Astrocyte (in vitro differentiated cells and primary cell): ENCODE results near the gene ARHGAP6. TPM values are rescaled to one million over a fixed set of nuclear protein-coding genes. Genes with fewer than 3 reads are reported as not detected.

Experiments used
- DNase-seq: peaks from one replicate; pipeline ENCODE4 v3.0.0-alpha.2; 2010; ENCODE audit warnings: low read depth
- FAIRE-seq: peaks from 2 replicates; lab custom pipeline; 2011; peaks lifted over from hg19 to GRCh38; lab: Jason Lieb, UNC
- H2AFZ ChIP-seq: 2 replicates; pipeline ENCODE4 v1.6.0; 2012; ENCODE audit warnings: low read depth, low read length, inconsistent platforms
- H3K27ac ChIP-seq: 2 replicates; pipeline ENCODE4 v1.5.1; 2011; ENCODE audit warnings: low read depth, low read length, inconsistent platforms
- H3K27me3 ChIP-seq: 2 replicates; pipeline ENCODE4 v1.6.0; 2011; ENCODE audit warnings: low read length, inconsistent platforms; ENCODE audit not compliant: insufficient read depth
- H3K36me3 ChIP-seq: 2 replicates; pipeline ENCODE4 v1.5.1; 2011; ENCODE audit warnings: low read length, inconsistent platforms; ENCODE audit not compliant: insufficient read depth
- H3K4me1 ChIP-seq: 2 replicates; pipeline ENCODE4 v1.5.1; 2011; ENCODE audit warnings: low read length, inconsistent platforms; ENCODE audit not compliant: insufficient read depth
- H3K4me2 ChIP-seq: 2 replicates; pipeline ENCODE4 v1.6.0; 2012; ENCODE audit warnings: low read length, inconsistent platforms
- H3K4me3 ChIP-seq: 2 replicates; pipeline ENCODE4 v1.5.1; 2011; ENCODE audit warnings: low read depth, mild to moderate bottlenecking, low read length, inconsistent platforms; ENCODE audit not compliant: insufficient read depth
- H3K79me2 ChIP-seq: 2 replicates; pipeline ENCODE4 v1.6.0; 2012; ENCODE audit warnings: mild to moderate bottlenecking, low read length, inconsistent platforms; ENCODE audit not compliant: insufficient read depth
- H3K9ac ChIP-seq: 2 replicates; pipeline ENCODE4 v1.6.0; 2012; ENCODE audit warnings: mild to moderate bottlenecking, low read length, inconsistent platforms
- H3K9me3 ChIP-seq: 2 replicates; pipeline ENCODE4 v1.5.1; 2012; ENCODE audit warnings: low read depth, mild to moderate bottlenecking, low read length, inconsistent platforms; ENCODE audit not compliant: insufficient read depth
- H4K20me1 ChIP-seq: 2 replicates; pipeline ENCODE4 v1.6.0; 2012; ENCODE audit warnings: low read length, inconsistent platforms; ENCODE audit not compliant: insufficient read depth
- H3K27ac Mint-ChIP-seq: one replicate; pipeline ENCODE4 v1.8.0; 2021; ENCODE audit warnings: mild to moderate bottlenecking, mixed read lengths; ENCODE audit not compliant: unreplicated experiment
- H3K27me3 Mint-ChIP-seq: one replicate; pipeline ENCODE4 v1.8.0; 2021; ENCODE audit warnings: low read depth, mixed read lengths; ENCODE audit not compliant: unreplicated experiment
- H3K36me3 Mint-ChIP-seq: one replicate; pipeline ENCODE4 v1.8.0; 2021; ENCODE audit warnings: low read depth, mixed read lengths; ENCODE audit not compliant: unreplicated experiment
- H3K4me1 Mint-ChIP-seq: one replicate; pipeline ENCODE4 v1.8.0; 2021; ENCODE audit warnings: low read depth, mixed read lengths; ENCODE audit not compliant: unreplicated experiment
- H3K4me3 Mint-ChIP-seq: one replicate; pipeline ENCODE4 v1.8.0; 2021; ENCODE audit warnings: mild to moderate bottlenecking, moderate library complexity, mixed read lengths; ENCODE audit not compliant: unreplicated experiment
- H3K9me3 Mint-ChIP-seq: one replicate; pipeline ENCODE4 v1.8.0; 2021; ENCODE audit warnings: mild to moderate bottlenecking, mixed read lengths; ENCODE audit not compliant: unreplicated experiment
- CTCF ChIP-seq: IDR thresholded peaks from 2 replicates; pipeline ENCODE4 v1.5.1; 2011; ENCODE audit warnings: low read depth, mild to moderate bottlenecking, inconsistent platforms, low read length, moderate library complexity; ENCODE audit not compliant: insufficient read depth
- EZH2 ChIP-seq: IDR thresholded peaks from 2 replicates; pipeline ENCODE4 v1.6.1; 2012; ENCODE audit warnings: mild to moderate bottlenecking, low read length, inconsistent platforms; ENCODE audit not compliant: insufficient read depth
- total RNA-seq: library from RNA; stranded (reverse); gene quantifications from 2 replicates; pipeline ENCODE4 v1.2.1, GENCODE V29; 2021

ARHGAP6 gene
- total RNA-seq, 1 donor from 2014 or later = 0.30 TPM

- Histone ChIP-seq H3K4me3 (peak overlapping the region; percentile 80), H3K9me3 (no peaks in the 10 kb centered on the region), H3K27ac (peak overlapping the region; percentile 93), H3K4me1 (peaks cover 16% of the 10 kb centered on the region), H3K27me3 (no peaks in the 10 kb centered on the region), H3K9ac (peak overlapping the region; percentile 97), H3K36me3 (peaks cover 12% of the 10 kb centered on the region), H4K20me1 (peaks cover 8% of the 10 kb centered on the region), H2AFZ (no peak overlapping the region), H3K79me2 (peaks cover 32% of the 10 kb centered on the region), H3K4me2 (peak overlapping the region; percentile 91)
- Mint-ChIP-seq H3K4me1 (peaks cover 14% of the 10 kb centered on the region), H3K27me3 (no peaks in the 10 kb centered on the region), H3K36me3 (no peaks in the 10 kb centered on the region), H3K9me3 (no peaks in the 10 kb centered on the region), H3K4me3 (peak overlapping the region; percentile 91), H3K27ac (peak overlapping the region; percentile 96)
- no peak for DNase-seq
- FAIRE-seq = no peak
- TF ChIP-seq EZH2 (no peak), CTCF (no peak)
Measured at GRCh38 chrX:11111947-11112346, 553.8 kb downstream of the ARHGAP6 start.

- peak within 1 kb of the TSS; percentile 96 for H3K27ac Mint-ChIP-seq
- no peaks in the 10 kb centered on the region for H3K27me3 Mint-ChIP-seq
- Histone ChIP-seq H4K20me1 (peaks cover 8% of the 10 kb centered on the region), H3K79me2 (peaks cover 32% of the 10 kb centered on the region), H3K36me3 (peaks cover 8% of the 10 kb centered on the region), H3K9me3 (no peaks in the 10 kb centered on the region), H3K27me3 (no peaks in the 10 kb centered on the region), H3K4me2 (peak within 1 kb of the TSS; percentile 91), H3K27ac (peak within 1 kb of the TSS; percentile 93), H3K4me3 (peak within 1 kb of the TSS; percentile 80), H3K4me1 (peaks cover 16% of the 10 kb centered on the region), H2AFZ (peak within 1 kb of the TSS; percentile 52), H3K9ac (peak within 1 kb of the TSS; percentile 97)
- FAIRE-seq (no peak), DNase-seq (peak; percentile 71)
- H3K4me3 Mint-ChIP-seq = peak within 1 kb of the TSS; percentile 91
- H3K9me3 Mint-ChIP-seq = no peaks in the 10 kb centered on the region
- peaks cover 14% of the 10 kb centered on the region for H3K4me1 Mint-ChIP-seq
- TF ChIP-seq EZH2 (no peak), CTCF (no peak)
- H3K36me3 Mint-ChIP-seq = no peaks in the 10 kb centered on the region
Measured at GRCh38 chrX:11111037-11111851, 554.5 kb downstream of the ARHGAP6 start, which contains the start of gene HCCS. TSS of gene HCCS (plus strand) at chrX:11111332. CDS start at chrX:11112061, 729 bp downstream.

GRCh38 chrX:11109968-11110367 is 555.8 kb downstream of the ARHGAP6 start:
- DNase-seq = no peak
- no peaks in the 10 kb centered on the region for H3K36me3 Mint-ChIP-seq
- peak overlapping the region; percentile 97 for H3K9ac ChIP-seq
- H4K20me1 ChIP-seq = peaks cover 8% of the 10 kb centered on the region
- no peak overlapping the region for H3K27ac Mint-ChIP-seq
- H3K27me3 ChIP-seq = no peaks in the 10 kb centered on the region
- TF ChIP-seq EZH2 (no peak), CTCF (no peak)
- H3K4me1 Mint-ChIP-seq = peaks cover 16% of the 10 kb centered on the region
- H3K27me3 Mint-ChIP-seq = no peaks in the 10 kb centered on the region
- H3K9me3 ChIP-seq = no peaks in the 10 kb centered on the region
- no peak overlapping the region for H3K27ac ChIP-seq
- H3K4me3 Mint-ChIP-seq = no peak overlapping the region
- no peak overlapping the region for H2AFZ ChIP-seq
- H3K79me2 ChIP-seq = peaks cover 32% of the 10 kb centered on the region
- H3K4me3 ChIP-seq = no peak overlapping the region
- peak; percentile 88 for FAIRE-seq
- H3K36me3 ChIP-seq = no peaks in the 10 kb centered on the region
- H3K9me3 Mint-ChIP-seq = no peaks in the 10 kb centered on the region
- H3K4me2 ChIP-seq = peak overlapping the region; percentile 82
- H3K4me1 ChIP-seq = peaks cover 16% of the 10 kb centered on the region
